Prostate gland (tissue), 2 donors: Measurements from ENCODE around the gene GALNS. TPM values are rescaled to one million over a fixed set of nuclear protein-coding genes. Genes with fewer than 3 reads are reported as not detected.
A peak's percentile ranks its signal among the peaks of the same experiment; 100 is the strongest.

Experiments
- DNase-seq: peaks from one replicate; pipeline ENCODE4 v3.0.0-alpha.2; 2019; ENCODE audit warnings: low spot score
- H3K27ac ChIP-seq, 2 donors: fragments of 200-600 bp; sonication (generic); 2 replicates each; pipeline ENCODE4 v1.5.1; 2017 to 2019
- H3K27me3 ChIP-seq: fragments of 200-600 bp; sonication (generic); replicated peaks from 2 replicates; pipeline ENCODE4 v1.5.1; 2019; ENCODE audit not compliant: insufficient read depth
- H3K36me3 ChIP-seq, 2 donors: fragments of 200-600 bp; sonication (generic); 1 replicate in 1 of 2; 2 replicates in 1 of 2; pipeline versions ENCODE4 v1.5.1 to v1.8.1; 2017 to 2019
- H3K4me1 ChIP-seq: fragments of 200-600 bp; sonication (generic); replicated peaks from 2 replicates; pipeline ENCODE4 v1.5.1; 2019
- H3K4me3 ChIP-seq, 2 donors: fragments of 200-600 bp; sonication (generic); 2 replicates each; pipeline ENCODE4 v1.5.1; 2017 to 2019
- H3K9me3 ChIP-seq: fragments of 200-600 bp; sonication (generic); 2 replicates; pipeline ENCODE4 v1.5.1; 2017
- POLR2A ChIP-seq: fragments of 450-650 bp; IDR thresholded peaks from one replicate; pipeline ENCODE4 v1.6.1; 2016; ENCODE audit warnings: antibody characterized with exemption, mild to moderate bottlenecking
- POLR2AphosphoS5 ChIP-seq: sonication (generic); formaldehyde crosslinking; IDR thresholded peaks from one replicate; pipeline ENCODE4 v1.6.1; 2017; ENCODE audit warnings: antibody characterized with exemption
- WGBS: methylation state at CpG from one replicate; pipeline ENCODE4 v1.1.5; 2018; 5-methylcytosine and 5-hydroxymethylcytosine counted together
- intact Hi-C: fragments of 100-400 bp; cut with DNase I; formaldehyde crosslinking; loops from one replicate; pipeline ENCODE4 v1.14.2; 2022
- total RNA-seq, 2 donors: library from RNA; depleted of rRNA; stranded (reverse); fragments of >200 nt; gene quantifications; one replicate each; pipeline ENCODE4 v1.1.0, GENCODE V29; 2016
- TF ChIP-seq, protein P1 (sequence below), 4 experiments: fragments of 200-600 bp in 2 of 4; fragments of 450-650 bp in 2 of 4; sonication (generic) in 2 of 4; IDR thresholded peaks; 1 replicate in 3 of 4; 2 replicates in 1 of 4; pipeline ENCODE4 v1.5.1; 2016 to 2019; ENCODE audit warnings: antibody characterized with exemption in 4 of 4, mild to moderate bottlenecking in 2 of 4, moderate library complexity in 2 of 4

The GALNS gene
- total RNA-seq, 2 donors from 2014 or later = 20.4 to 75.1 TPM

DNA sequence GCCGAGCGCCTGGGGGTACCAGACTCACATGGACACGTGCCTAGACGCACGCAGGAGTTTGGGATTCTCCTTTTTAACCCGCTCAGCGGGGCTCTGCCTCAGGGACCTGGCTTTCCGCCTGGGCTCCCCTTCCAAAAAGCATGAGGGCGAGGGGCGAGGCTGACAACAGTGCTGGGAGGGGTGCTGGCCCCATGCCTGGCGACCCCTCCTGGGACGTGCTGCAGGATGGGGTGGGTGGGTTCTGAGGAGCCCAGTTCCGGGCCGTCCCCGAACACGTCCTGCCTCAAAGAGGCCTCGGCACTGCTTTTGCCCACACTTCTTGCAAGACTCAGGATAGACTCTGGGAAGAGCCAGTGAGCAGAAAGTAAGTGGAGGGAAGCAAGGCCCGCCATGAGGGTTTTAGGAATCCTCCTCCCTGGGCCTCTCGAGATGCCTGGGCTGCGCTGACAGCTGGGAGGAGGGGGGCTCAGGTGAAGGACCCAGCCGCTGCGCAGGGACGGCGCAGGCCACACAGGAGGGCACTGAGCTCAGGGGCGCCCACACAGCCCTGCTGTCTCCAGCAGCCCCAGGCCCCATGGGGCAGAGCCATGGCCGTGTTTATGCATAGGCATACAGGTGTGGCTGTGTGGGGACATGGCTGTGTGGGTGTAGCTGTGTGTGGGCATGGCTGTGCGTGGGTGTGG, 25.1 kb upstream of the GALNS start:
- Histone ChIP-seq H3K36me3 (no peaks in the 10 kb centered on the region), H3K27ac (no peak overlapping the region), H3K27me3 (no peaks in the 10 kb centered on the region), H3K4me1 (no peaks in the 10 kb centered on the region), H3K9me3 (no peaks in the 10 kb centered on the region), H3K4me3 (no peak overlapping the region)
- intact Hi-C loops = no loop called here
- DNase-seq = no peak
- TF ChIP-seq POLR2A (no peak), POLR2AphosphoS5 (no peak)
- TF ChIP-seq, protein P1, sequence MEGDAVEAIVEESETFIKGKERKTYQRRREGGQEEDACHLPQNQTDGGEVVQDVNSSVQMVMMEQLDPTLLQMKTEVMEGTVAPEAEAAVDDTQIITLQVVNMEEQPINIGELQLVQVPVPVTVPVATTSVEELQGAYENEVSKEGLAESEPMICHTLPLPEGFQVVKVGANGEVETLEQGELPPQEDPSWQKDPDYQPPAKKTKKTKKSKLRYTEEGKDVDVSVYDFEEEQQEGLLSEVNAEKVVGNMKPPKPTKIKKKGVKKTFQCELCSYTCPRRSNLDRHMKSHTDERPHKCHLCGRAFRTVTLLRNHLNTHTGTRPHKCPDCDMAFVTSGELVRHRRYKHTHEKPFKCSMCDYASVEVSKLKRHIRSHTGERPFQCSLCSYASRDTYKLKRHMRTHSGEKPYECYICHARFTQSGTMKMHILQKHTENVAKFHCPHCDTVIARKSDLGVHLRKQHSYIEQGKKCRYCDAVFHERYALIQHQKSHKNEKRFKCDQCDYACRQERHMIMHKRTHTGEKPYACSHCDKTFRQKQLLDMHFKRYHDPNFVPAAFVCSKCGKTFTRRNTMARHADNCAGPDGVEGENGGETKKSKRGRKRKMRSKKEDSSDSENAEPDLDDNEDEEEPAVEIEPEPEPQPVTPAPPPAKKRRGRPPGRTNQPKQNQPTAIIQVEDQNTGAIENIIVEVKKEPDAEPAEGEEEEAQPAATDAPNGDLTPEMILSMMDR (IDR thresholded peaks at IDR 0.05) = no peak
- WGBS = 87% methylated on average over 27 of the region's 27 CpGs

DNA sequence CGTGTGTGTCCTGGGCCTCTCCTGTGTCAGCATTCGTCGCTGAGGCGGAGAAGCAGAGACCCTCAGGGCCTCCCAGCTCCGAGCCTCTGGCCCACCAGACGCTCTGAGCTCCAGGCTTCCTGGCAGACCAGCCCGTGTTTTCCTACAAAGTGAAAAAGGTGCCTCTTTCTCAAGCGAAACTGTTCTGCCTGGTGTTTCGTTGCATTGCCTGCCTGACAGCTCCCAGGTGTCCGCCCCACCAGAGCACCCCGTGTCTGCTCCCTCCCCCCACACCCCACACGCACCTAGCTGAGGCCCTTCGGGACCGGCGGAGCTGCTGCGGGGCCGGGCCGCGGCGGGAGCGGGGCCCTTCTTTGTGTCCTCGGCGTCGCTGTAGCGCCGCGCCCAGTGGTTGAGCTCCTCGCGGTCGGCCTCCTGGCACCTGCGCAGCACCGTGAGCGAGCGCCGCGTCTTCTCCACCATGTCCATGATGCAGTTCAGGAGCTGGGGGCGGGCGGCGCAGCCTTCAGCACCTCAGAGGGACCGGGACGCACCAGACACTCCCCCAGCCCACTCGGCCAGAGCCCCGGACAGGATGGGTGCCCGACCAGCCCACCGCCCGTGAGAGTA, 24.4 kb upstream of the GALNS start:
- TF ChIP-seq POLR2A (no peak), POLR2AphosphoS5 (no peak)
- TF ChIP-seq, protein P1 (IDR thresholded peaks at IDR 0.05) = no peak
- intact Hi-C loops = no loop called here
- DNase-seq = peak; percentile 26
- WGBS = 55% methylated on average over 22 of the region's 46 CpGs
- Histone ChIP-seq H3K9me3 (no peaks in the 10 kb centered on the region), H3K4me3 (no peak overlapping the region), H3K27ac (peak overlapping the region in 1 of 2 donors; percentile 36), H3K36me3 (no peaks in the 10 kb centered on the region), H3K4me1 (no peaks in the 10 kb centered on the region), H3K27me3 (no peaks in the 10 kb centered on the region)

DNA sequence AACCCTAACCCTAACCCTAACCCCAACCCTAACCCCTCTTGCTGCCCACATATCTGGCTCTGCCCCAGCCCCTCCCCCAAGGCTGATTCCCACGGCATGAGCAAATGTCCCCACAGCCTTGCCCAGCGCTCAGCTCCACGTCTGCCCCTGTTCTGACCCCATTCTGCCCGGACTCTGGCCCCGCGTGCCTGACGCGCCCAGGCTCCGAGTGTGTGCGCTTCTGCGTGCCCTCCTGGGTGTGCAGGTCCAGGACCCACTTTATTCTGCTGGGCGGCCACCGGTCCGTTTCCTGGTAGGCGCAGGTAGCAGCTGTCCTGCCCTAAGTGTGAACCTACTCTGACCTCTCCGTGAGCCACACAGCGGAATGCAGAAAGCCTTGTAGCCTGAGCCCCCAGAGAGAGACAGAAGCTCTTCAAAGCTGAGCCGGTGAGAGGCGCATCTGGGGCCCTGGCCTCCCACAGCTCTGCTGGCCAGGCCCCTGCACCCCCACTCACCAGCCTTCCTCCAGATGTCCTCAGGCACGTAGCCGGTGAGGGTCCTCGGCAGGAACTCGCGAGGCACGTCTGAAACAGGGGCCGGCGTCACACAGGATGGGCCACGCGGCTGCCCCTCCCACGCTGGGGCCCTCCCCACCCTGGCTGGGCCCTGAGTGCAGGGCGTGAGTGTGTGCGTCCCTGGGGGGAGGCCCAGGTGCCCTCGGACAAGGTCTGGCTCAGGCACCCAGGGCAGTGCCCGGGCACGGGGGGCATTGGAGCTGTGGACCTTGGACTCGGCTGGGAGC, 23.7 kb upstream of the GALNS start:
- Histone ChIP-seq H3K4me1 (no peaks in the 10 kb centered on the region), H3K9me3 (no peaks in the 10 kb centered on the region), H3K27ac (peak overlapping the region in 1 of 2 donors; percentile 36), H3K27me3 (no peaks in the 10 kb centered on the region), H3K4me3 (no peak overlapping the region), H3K36me3 (no peaks in the 10 kb centered on the region)
- intact Hi-C loops = no loop called here
- 78% methylated on average over 36 of the region's 36 CpGs for WGBS
- no peak for DNase-seq
- TF ChIP-seq POLR2A = no peak
- TF ChIP-seq, protein P1 (IDR thresholded peaks at IDR 0.05) = no peak
- no peak for TF ChIP-seq POLR2AphosphoS5

DNA sequence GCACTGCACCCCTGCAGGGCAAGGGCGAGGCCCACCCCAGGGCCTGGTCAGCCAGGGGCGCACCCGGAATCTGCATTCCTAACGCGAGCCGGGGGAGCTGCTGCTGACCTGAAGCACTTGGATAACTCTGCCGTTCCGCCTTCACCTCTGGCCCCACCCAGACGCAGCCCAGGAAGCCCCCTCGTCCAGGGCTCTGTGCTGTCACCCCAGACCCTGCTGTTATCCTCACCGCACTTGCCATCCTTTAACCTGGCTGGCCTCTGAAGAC, 23.0 kb upstream of the GALNS start:
- H3K4me3 ChIP-seq = no peak overlapping the region
- H3K27me3 ChIP-seq = no peaks in the 10 kb centered on the region
- intact Hi-C loops = no loop called here
- no peaks in the 10 kb centered on the region for H3K36me3 ChIP-seq
- H3K9me3 ChIP-seq = no peaks in the 10 kb centered on the region
- TF ChIP-seq POLR2A = no peak
- no peak for TF ChIP-seq POLR2AphosphoS5
- TF ChIP-seq, protein P1 (IDR thresholded peaks at IDR 0.05) = no peak
- no peaks in the 10 kb centered on the region for H3K4me1 ChIP-seq
- no peak overlapping the region for H3K27ac ChIP-seq
- 57% methylated on average over 11 of the region's 11 CpGs for WGBS
- DNase-seq = no peak
